ENCODE data around the gene RNF213.
A peak's percentile ranks its signal among the peaks of the same experiment; 100 is the strongest.
"Not testable (repeated sequence)": the region's sequence is repeated elsewhere in the genome, so short reads cannot be mapped to it uniquely, and the experiment has no call there.

RNF213 gene

GRCh38 chr17:80252871-80253270 is 7.8 kb upstream of the RNF213 start:
- peak; percentile 80 for DNase-seq (ENCODE audit: low spot score)

- no peak for DNase-seq (ENCODE audit: low spot score)
Measured at GRCh38 chr17:80253631-80254395, 6.8 kb upstream of the RNF213 start.

GRCh38 chr17:80254396-80255251 is 6.0 kb upstream of the RNF213 start:
- DNase-seq (ENCODE audit: low spot score): no peak

- no peak for DNase-seq (ENCODE audit: low spot score)
Measured at GRCh38 chr17:80256034-80256350, 4.7 kb upstream of the RNF213 start.

GRCh38 chr17:80257716-80258213 is 2.9 kb upstream of the RNF213 start:
- no peak for DNase-seq (ENCODE audit: low spot score)

GRCh38 chr17:80258296-80258695 is 2.4 kb upstream of the RNF213 start:
- not testable (repeated sequence) for DNase-seq (ENCODE audit: low spot score)

GRCh38 chr17:80259457-80260068 is 1.1 kb upstream of the RNF213 start:
- DNase-seq (ENCODE audit: low spot score): no peak

GRCh38 chr17:80260069-80260535 is 550 bp upstream of the RNF213 start:
- DNase-seq (ENCODE audit: low spot score): peak; percentile 91

- no peak for DNase-seq (ENCODE audit: low spot score)
Measured at GRCh38 chr17:80261159-80261894, 675 bp downstream of the RNF213 start.

GRCh38 chr17:80261895-80262279 is 1.2 kb downstream of the RNF213 start:
- no peak for DNase-seq (ENCODE audit: low spot score)

- DNase-seq (ENCODE audit: low spot score): no peak
Measured at GRCh38 chr17:80262291-80262690, 1.6 kb downstream of the RNF213 start.

GRCh38 chr17:80262775-80263244 is 2.2 kb downstream of the RNF213 start:
- DNase-seq (ENCODE audit: low spot score): no peak

- DNase-seq (ENCODE audit: low spot score): peak; percentile 88
Measured at GRCh38 chr17:80263253-80264204, 2.9 kb downstream of the RNF213 start.

GRCh38 chr17:80264205-80265075 is 3.8 kb downstream of the RNF213 start:
- no peak for DNase-seq (ENCODE audit: low spot score)

GRCh38 chr17:80265205-80266068 is 4.8 kb downstream of the RNF213 start:
- no peak for DNase-seq (ENCODE audit: low spot score)

GRCh38 chr17:80267391-80267790 is 6.7 kb downstream of the RNF213 start:
- DNase-seq (ENCODE audit: low spot score): no peak

- no peak for DNase-seq (ENCODE audit: low spot score)
Measured at GRCh38 chr17:80268427-80268826, 7.8 kb downstream of the RNF213 start.

GRCh38 chr17:80269405-80269807 is 8.8 kb downstream of the RNF213 start:
- no peak for DNase-seq (ENCODE audit: low spot score)

- DNase-seq (ENCODE audit: low spot score): no peak
Measured at GRCh38 chr17:80270104-80270503, 9.5 kb downstream of the RNF213 start.
